HCT116 (cell line): ENCODE data around the gene GTF3C2.

ENCODE experiments used
- CEBPB ChIP-seq: IDR thresholded peaks from 2 replicates; pipeline ENCODE4 v1.6.1; 2012; ENCODE audit warnings: low read depth
- CTCF ChIP-seq, 3 experiments: fragments of 200-600 bp in 1 of 3; sonication (generic) in 1 of 3; IDR thresholded peaks in 2 of 3; conservative IDR thresholded peaks in 1 of 3; 2 replicates each; pipeline ENCODE4 v1.5.1; 2012 to 2017; ENCODE audit warnings: low read depth in 2 of 3, low read length in 2 of 3, antibody characterized with exemption in 1 of 3, borderline replicate concordance in 1 of 3, control low read depth in 1 of 3, mild to moderate bottlenecking in 1 of 3, mixed read lengths in 1 of 3, mixed run types in 1 of 3, moderate library complexity in 1 of 3; ENCODE audit not compliant: insufficient read depth in 1 of 3
- EGR1 ChIP-seq: IDR thresholded peaks from 2 replicates; pipeline ENCODE4 v1.6.1; 2012; ENCODE audit warnings: low read depth
- JUND ChIP-seq: IDR thresholded peaks from 2 replicates; pipeline ENCODE4 v1.6.1; 2012
- POLR2A ChIP-seq: IDR thresholded peaks from 2 replicates; pipeline ENCODE4 v1.7.0; 2011; ENCODE audit warnings: borderline replicate concordance; ENCODE audit not compliant: insufficient read depth, insufficient read length; ENCODE audit errors: extremely low read depth
- POLR2AphosphoS5 ChIP-seq: IDR thresholded peaks from 2 replicates; pipeline ENCODE4 v1.6.1; 2011; ENCODE audit warnings: mild to moderate bottlenecking, low read depth, low read length, moderate library complexity
- SP1 ChIP-seq: IDR thresholded peaks from 2 replicates; pipeline ENCODE4 v1.6.1; 2012; ENCODE audit warnings: low read depth
- ZBTB33 ChIP-seq: IDR thresholded peaks from 2 replicates; pipeline ENCODE4 v1.6.1; 2011; ENCODE audit warnings: mild to moderate bottlenecking, low read length, moderate library complexity; ENCODE audit not compliant: insufficient replicate concordance; ENCODE audit errors: extremely low read depth
- ZFX ChIP-seq: fragments of 450-650 bp; IDR thresholded peaks from 2 replicates; pipeline ENCODE4 v1.6.1; 2017
- ZNF274 ChIP-seq: fragments of 200-500 bp; sonication (Bioruptor generic); IDR thresholded peaks from 2 replicates; pipeline ENCODE4 v1.6.1; 2014; ENCODE audit warnings: mild to moderate bottlenecking, low read depth, low read length, inconsistent platforms
- TF ChIP-seq, protein P1 (sequence below): IDR thresholded peaks from 2 replicates; pipeline ENCODE4 v1.6.1; 2012

DNA sequence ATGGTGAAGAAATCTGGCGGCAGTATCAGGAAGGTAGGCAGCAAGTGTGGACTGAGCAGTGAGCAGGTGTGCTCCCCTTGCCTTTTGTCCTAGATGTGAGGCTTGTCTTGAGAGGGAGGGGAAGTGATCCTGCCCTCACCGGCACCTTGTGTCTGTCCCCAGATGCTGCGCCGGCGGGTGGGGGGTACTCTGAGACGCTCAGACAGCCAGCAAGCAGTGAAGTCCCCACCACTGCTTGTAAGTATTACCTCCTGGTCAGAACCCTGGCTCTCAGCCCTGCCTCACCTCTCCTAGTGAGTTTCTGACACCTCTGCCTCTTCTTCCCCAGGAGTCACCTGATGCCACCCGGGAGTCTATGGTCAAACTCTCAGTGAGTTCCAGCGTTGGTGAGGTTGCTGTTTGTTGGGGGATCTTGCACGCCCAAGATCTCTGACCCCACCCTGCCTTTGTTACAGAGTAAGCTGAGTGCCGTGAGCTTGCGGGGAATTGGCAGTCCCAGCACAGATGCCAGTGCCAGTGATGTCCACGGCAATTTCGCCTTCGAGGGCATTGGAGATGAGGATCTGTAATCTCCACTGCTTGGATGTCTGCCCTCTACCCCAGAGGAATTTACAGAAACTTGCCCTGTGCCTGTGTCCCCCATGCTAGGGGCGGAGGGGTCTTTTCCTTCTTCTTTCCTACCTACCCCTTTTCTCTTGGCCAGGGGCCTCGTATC, 19.7 kb upstream of the GTF3C2 start:
- TF ChIP-seq CTCF (IDR thresholded peaks at IDR 0.05 in 2 of 3, conservative IDR thresholded peaks at IDR 0.05 in 1 of 3; ENCODE audit: borderline replicate concordance in 1 of 3, insufficient read depth in 1 of 3, low read depth in 2 of 3, low read length in 2 of 3), result no peak
- no peak for TF ChIP-seq ZFX
- TF ChIP-seq POLR2AphosphoS5, result no peak; the same call in 1 of the 2 replicates
- no peak for TF ChIP-seq CEBPB
- TF ChIP-seq EGR1, result no peak
- no peak for TF ChIP-seq ZBTB33
- no peak for TF ChIP-seq POLR2A
- no peak for TF ChIP-seq JUND
- TF ChIP-seq SP1, result no peak
- TF ChIP-seq, protein P1, sequence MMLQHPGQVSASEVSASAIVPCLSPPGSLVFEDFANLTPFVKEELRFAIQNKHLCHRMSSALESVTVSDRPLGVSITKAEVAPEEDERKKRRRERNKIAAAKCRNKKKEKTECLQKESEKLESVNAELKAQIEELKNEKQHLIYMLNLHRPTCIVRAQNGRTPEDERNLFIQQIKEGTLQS, result no peak
- TF ChIP-seq ZNF274, result no peak
